ENCODE measurements around the gene KPNB1.

KPNB1 gene

DNA sequence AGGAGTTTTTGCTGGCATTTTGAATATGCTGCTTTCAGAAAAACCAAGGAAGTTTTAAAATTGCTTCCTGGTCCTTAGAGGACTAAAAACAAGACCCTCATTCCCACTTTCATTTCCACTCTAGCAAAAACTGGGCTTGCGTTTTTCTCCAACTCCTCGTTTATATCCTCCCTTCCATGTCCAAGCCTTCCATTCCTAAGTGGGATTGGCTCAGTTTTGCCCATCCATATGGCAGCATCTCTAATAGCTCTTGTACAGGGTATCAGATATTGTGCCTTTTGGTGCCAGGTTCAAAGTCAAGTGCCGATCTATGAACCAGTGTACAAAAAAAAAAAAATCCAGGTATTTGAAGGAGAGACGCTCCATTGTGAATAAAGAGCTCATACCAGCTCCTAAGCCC, 34.3 kb downstream of the KPNB1 start:
- TF ChIP-seq, protein P1, sequence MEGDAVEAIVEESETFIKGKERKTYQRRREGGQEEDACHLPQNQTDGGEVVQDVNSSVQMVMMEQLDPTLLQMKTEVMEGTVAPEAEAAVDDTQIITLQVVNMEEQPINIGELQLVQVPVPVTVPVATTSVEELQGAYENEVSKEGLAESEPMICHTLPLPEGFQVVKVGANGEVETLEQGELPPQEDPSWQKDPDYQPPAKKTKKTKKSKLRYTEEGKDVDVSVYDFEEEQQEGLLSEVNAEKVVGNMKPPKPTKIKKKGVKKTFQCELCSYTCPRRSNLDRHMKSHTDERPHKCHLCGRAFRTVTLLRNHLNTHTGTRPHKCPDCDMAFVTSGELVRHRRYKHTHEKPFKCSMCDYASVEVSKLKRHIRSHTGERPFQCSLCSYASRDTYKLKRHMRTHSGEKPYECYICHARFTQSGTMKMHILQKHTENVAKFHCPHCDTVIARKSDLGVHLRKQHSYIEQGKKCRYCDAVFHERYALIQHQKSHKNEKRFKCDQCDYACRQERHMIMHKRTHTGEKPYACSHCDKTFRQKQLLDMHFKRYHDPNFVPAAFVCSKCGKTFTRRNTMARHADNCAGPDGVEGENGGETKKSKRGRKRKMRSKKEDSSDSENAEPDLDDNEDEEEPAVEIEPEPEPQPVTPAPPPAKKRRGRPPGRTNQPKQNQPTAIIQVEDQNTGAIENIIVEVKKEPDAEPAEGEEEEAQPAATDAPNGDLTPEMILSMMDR (IDR thresholded peaks at IDR 0.05; ENCODE audit: extremely low read depth, insufficient read depth, missing control alignments) = no peak
- DNase-seq (ENCODE audit: low spot score) = no peak
- in situ Hi-C loops (cut with MboI; ENCODE audit: low pct_unique_long_range_greater_than_20kb, low sequenced_read_pairs, unreplicated experiment) = no loop called here

DNA sequence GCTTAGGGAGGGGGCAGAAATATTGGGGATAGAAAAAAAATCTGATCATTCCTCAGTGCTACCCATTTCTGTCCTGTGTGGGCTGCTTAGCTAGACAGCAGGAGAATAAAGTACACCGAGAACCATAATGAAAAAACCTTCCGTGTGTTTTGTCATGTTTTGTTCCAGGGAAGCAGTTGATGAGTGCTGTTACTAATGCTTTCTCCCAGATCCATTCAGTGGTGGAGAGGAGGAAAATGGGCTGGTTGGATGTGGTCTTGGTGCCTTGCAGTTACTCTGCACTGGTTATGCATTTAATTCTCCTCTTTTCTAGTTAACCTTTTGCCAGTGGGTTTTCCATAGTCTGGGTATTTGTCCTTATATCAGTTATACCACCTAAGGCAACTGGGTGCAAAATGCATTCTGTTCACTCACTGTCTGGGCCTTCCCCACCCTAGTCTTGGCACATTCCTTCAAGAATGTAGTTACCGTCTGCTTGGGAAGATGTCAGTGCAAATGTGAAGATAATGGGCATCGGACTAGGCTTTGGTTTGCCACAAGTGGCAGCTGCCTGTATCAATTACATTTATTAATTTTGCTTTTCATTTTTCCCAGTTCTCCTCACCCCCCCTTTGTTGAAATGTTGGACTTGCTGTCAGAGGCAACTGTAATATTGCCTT, 34.9 kb downstream of the KPNB1 start:
- no peak for DNase-seq (ENCODE audit: low spot score)
- in situ Hi-C loops (cut with MboI; ENCODE audit: low pct_unique_long_range_greater_than_20kb, low sequenced_read_pairs, unreplicated experiment) = no loop called here
- TF ChIP-seq, protein P1 (IDR thresholded peaks at IDR 0.05; ENCODE audit: extremely low read depth, insufficient read depth, missing control alignments) = no peak

DNA sequence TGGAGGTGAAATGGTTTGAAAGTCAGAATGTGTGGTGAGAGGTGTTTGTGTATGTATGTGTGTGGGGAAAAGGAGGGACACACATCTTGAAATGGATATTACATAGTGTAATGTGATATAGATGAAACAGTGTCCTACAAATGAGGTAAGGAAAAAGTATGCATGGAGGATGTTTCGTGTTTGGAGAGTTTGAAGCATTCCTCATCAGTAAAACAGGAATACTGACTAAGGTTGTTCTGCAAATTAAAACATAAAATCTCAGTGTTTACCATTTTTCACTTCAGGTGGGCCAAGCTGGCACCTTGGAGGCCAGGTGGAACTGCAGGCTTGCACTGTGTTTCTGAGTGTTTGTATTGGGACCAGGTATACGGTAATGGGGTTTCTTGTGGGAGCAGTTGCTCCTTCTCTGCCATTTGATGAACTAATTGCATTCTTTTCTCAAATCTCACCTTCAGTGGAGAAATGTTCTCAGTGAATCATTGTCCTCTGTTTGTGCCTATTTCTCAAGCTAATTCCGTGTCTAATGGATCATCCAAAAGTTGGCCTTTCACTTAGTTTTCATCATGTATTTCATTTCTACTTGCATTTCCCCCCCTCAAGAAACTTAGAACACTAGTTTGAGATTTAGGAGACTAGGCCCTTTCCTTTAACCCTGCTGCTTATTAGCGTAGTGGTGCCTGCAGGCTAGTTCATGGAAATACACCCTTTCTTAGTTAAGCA, 36.0 kb downstream of the KPNB1 start:
- DNase-seq (ENCODE audit: low spot score) = no peak
- TF ChIP-seq, protein P1 (IDR thresholded peaks at IDR 0.05; ENCODE audit: extremely low read depth, insufficient read depth, missing control alignments) = no peak
- in situ Hi-C loops (cut with MboI; ENCODE audit: low pct_unique_long_range_greater_than_20kb, low sequenced_read_pairs, unreplicated experiment) = no loop called here

DNA sequence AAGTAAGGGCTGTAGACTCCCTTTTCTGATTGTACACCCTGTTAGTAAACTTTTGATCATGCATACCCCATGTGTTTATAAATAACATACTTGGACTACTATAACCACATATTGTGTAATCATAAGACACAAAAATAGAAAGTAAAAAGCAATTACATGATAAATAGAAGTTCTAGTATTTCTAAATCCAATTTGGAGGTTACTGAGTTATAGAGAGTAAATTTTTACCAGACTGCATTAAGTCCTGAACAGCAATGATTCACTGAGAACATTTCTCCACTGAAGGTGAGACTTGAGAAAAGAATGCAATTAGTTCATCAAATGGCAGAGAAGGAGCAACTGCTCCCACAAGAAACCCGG, 36.5 kb downstream of the KPNB1 start:
- in situ Hi-C loops (cut with MboI; ENCODE audit: low pct_unique_long_range_greater_than_20kb, low sequenced_read_pairs, unreplicated experiment) = no loop called here
- no peak for DNase-seq (ENCODE audit: low spot score)

DNA sequence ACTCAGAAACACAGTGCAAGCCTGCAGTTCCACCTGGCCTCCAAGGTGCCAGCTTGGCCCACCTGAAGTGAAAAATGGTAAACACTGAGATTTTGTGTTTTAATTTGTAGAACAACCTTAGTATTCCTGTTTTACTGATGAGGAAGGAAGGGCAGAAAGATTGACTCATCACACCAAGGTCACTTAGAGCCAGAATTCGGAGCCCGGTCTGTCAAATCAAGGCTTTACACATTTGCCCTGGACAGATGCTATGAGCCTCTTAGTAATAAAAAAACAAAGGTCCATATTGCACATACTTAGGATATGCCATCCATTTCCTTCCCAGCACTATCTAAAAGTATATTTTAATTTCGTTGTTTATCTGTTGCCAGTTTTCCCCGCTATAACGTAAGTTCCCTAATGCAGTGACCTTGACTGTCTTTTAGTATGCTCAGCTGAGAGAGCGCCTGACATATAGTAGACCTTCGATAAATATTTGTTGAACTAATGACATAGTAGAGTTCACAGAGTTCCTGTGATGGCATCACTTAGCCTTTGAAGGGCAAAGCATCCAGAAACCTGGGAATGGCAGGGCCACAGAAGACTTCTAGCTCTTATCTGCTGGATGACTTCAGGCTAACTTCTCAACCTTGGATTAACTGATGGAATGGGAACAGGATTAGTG, 37.1 kb downstream of the KPNB1 start:
- DNase-seq (ENCODE audit: low spot score) = no peak
- in situ Hi-C loops (cut with MboI; ENCODE audit: low pct_unique_long_range_greater_than_20kb, low sequenced_read_pairs, unreplicated experiment) = no loop called here
- TF ChIP-seq, protein P1 (IDR thresholded peaks at IDR 0.05; ENCODE audit: extremely low read depth, insufficient read depth, missing control alignments) = no peak

More for the DNA sequence above, 36.5 kb downstream of the KPNB1 start:
- TF ChIP-seq, protein P1 (IDR thresholded peaks at IDR 0.05; ENCODE audit: extremely low read depth, insufficient read depth, missing control alignments) = no peak

DNA sequence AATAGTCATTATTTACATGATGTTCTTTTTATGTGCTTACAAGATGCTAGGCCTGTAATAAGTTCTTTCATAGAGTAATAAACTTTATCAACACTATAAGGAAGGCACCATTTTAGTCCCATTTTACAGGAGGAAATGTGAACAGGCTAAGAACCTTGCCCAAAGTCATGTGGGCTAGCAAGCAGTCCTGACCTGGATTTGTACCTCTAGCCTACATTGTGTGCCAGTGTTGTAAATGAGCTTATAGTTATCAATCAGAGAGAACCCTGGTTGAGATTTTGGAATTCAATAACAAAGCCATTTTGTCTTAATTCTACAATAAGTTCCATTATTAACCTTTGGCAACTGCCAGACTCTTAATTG, 37.6 kb downstream of the KPNB1 start:
- in situ Hi-C loops (cut with MboI; ENCODE audit: low pct_unique_long_range_greater_than_20kb, low sequenced_read_pairs, unreplicated experiment) = no loop called here
- no peak for DNase-seq (ENCODE audit: low spot score)
- TF ChIP-seq, protein P1 (IDR thresholded peaks at IDR 0.05; ENCODE audit: extremely low read depth, insufficient read depth, missing control alignments) = no peak

Measured in GM13977 (cell line).